WTC11 (cell line): ENCODE measurements around the gene TEX14. TPM values are rescaled to one million over a fixed set of nuclear protein-coding genes. Genes with fewer than 3 reads are reported as not detected.

Experiments used
- ATAC-seq: fragments of 200-7000 bp; cut with Tn5 transposase; 2 replicates; pipeline ENCODE4 v1.10.0; 2021; ENCODE audit warnings: mild to moderate bottlenecking, moderate library complexity
- CTCF ChIA-PET: fragments of 300-600 bp; sonication (Branson Sonifier 250); formaldehyde crosslinking; loops from one replicate; lab custom pipeline; 2021; ENCODE audit warnings: antibody characterized with exemption; lab: Charles Lee
- POLR2A ChIA-PET: fragments of 350-600 bp; sonication (Branson Sonifier 250); formaldehyde crosslinking; loops from one replicate; lab custom pipeline; 2021; ENCODE audit warnings: antibody characterized with exemption; lab: Charles Lee
- DNase-seq: peaks from one replicate; pipeline ENCODE4 v3.0.0; 2021; ENCODE audit warnings: low spot score
- H3K27ac Mint-ChIP-seq: 2 replicates; pipeline ENCODE4 v1.8.0; 2021; ENCODE audit warnings: mixed read lengths
- H3K27me3 Mint-ChIP-seq: 2 replicates; pipeline ENCODE4 v1.8.0; 2021; ENCODE audit warnings: low read depth, mild to moderate bottlenecking, moderate library complexity, mixed read lengths
- H3K36me3 Mint-ChIP-seq: 2 replicates; pipeline ENCODE4 v1.8.0; 2021; ENCODE audit warnings: mixed read lengths
- H3K4me1 Mint-ChIP-seq: 2 replicates; pipeline ENCODE4 v1.8.0; 2022; ENCODE audit warnings: mixed read lengths
- H3K4me3 Mint-ChIP-seq: 2 replicates; pipeline ENCODE4 v1.8.0; 2021; ENCODE audit warnings: mild to moderate bottlenecking, moderate library complexity, mixed read lengths
- H3K9me3 Mint-ChIP-seq: 2 replicates; pipeline ENCODE4 v1.8.0; 2021; ENCODE audit warnings: mixed read lengths
- CREB1 ChIP-seq: sonication (generic); formaldehyde crosslinking; IDR thresholded peaks from 2 replicates; pipeline ENCODE4 v1.8.0; 2023; ENCODE audit warnings: mild to moderate bottlenecking, missing genetic modification reagents
- FOXK1 ChIP-seq: sonication (generic); formaldehyde crosslinking; IDR thresholded peaks from 2 replicates; pipeline ENCODE4 v1.8.0; 2022; ENCODE audit warnings: mild to moderate bottlenecking, moderate library complexity, missing genetic modification reagents
- GTF2I ChIP-seq: fragments of 250-450 bp; sonication (Bioruptor Pico); conservative IDR thresholded peaks from 2 replicates; pipeline ENCODE4 v1.4.0; 2021; ENCODE audit warnings: mild to moderate bottlenecking
- JAZF1 ChIP-seq: fragments of 250-450 bp; sonication (Bioruptor Pico); IDR thresholded peaks from 2 replicates; pipeline ENCODE4 v1.9.0; 2021; ENCODE audit warnings: moderate library complexity, mild to moderate bottlenecking, inconsistent platforms
- MLX ChIP-seq: sonication (generic); formaldehyde crosslinking; IDR thresholded peaks from 2 replicates; pipeline ENCODE4 v1.8.1; 2023; ENCODE audit warnings: mild to moderate bottlenecking, missing genetic modification reagents, moderate library complexity
- NFE2L1 ChIP-seq: sonication (generic); formaldehyde crosslinking; IDR thresholded peaks from 2 replicates; pipeline ENCODE4 v1.8.1; 2023; ENCODE audit warnings: missing genetic modification reagents
- OVOL2 ChIP-seq: fragments of 250-450 bp; sonication (Bioruptor Pico); IDR thresholded peaks from 2 replicates; pipeline ENCODE4 v1.9.0; 2021; ENCODE audit warnings: mild to moderate bottlenecking, borderline replicate concordance
- PRDM15 ChIP-seq: sonication (generic); formaldehyde crosslinking; IDR thresholded peaks from 2 replicates; pipeline ENCODE4 v1.8.0; 2022; ENCODE audit warnings: missing genetic modification reagents
- PREB ChIP-seq: sonication (generic); formaldehyde crosslinking; IDR thresholded peaks from 2 replicates; pipeline ENCODE4 v1.8.1; 2022; ENCODE audit warnings: mild to moderate bottlenecking, missing genetic modification reagents, moderate library complexity, borderline replicate concordance
- PRRX2 ChIP-seq: fragments of 250-450 bp; sonication (Bioruptor Pico); IDR thresholded peaks from 2 replicates; pipeline ENCODE4 v1.8.0; 2021; ENCODE audit warnings: mild to moderate bottlenecking
- ZNF121 ChIP-seq: sonication (generic); formaldehyde crosslinking; IDR thresholded peaks from 2 replicates; pipeline ENCODE4 v1.8.0; 2023; ENCODE audit warnings: missing genetic modification reagents
- ZNF219 ChIP-seq: sonication (generic); formaldehyde crosslinking; IDR thresholded peaks from 2 replicates; pipeline ENCODE4 v1.8.0; 2023; ENCODE audit warnings: missing genetic modification reagents, mild to moderate bottlenecking, borderline replicate concordance
- ZNF281 ChIP-seq: sonication (generic); formaldehyde crosslinking; IDR thresholded peaks from 2 replicates; pipeline ENCODE4 v1.8.0; 2023; ENCODE audit warnings: mild to moderate bottlenecking, missing genetic modification reagents
- ZNF416 ChIP-seq: fragments of 250-450 bp; sonication (Bioruptor Pico); IDR thresholded peaks from 2 replicates; pipeline ENCODE4 v1.9.0; 2021; ENCODE audit warnings: mild to moderate bottlenecking, inconsistent platforms
- ZNF423 ChIP-seq: fragments of 250-450 bp; sonication (Bioruptor Pico); IDR thresholded peaks from 2 replicates; pipeline ENCODE4 v2.1.2; 2022; ENCODE audit warnings: mild to moderate bottlenecking, moderate library complexity
- total RNA-seq: library from RNA; stranded (reverse); gene quantifications from 3 replicates; pipeline ENCODE4 v1.2.3, GENCODE V29; 2021

The TEX14 gene
- total RNA-seq, 1 experiment from 2014 or later, result 1.4 TPM

- H3K4me3 Mint-ChIP-seq, result no peak overlapping the region
- peaks cover 5% of the 10 kb centered on the region for H3K27me3 Mint-ChIP-seq
- POLR2A ChIA-PET, result no interaction called here
- H3K4me1 Mint-ChIP-seq, result peaks cover 28% of the 10 kb centered on the region
- H3K36me3 Mint-ChIP-seq, result no peaks in the 10 kb centered on the region
- no peaks in the 10 kb centered on the region for H3K9me3 Mint-ChIP-seq
- CTCF ChIA-PET, result no interaction called here
- DNase-seq, result no peak
- TF ChIP-seq PREB (CRISPR knock-in tag) (no peak), ZNF423 (CRISPR knock-in tag) (no peak), JAZF1 (CRISPR knock-in tag) (no peak), OVOL2 (no peak), GTF2I (no peak), ZNF416 (no peak), ZNF281 (CRISPR knock-in tag) (no peak), FOXK1 (CRISPR knock-in tag) (no peak), CREB1 (no peak), MLX (CRISPR knock-in tag) (no peak), PRRX2 (no peak), ZNF121 (CRISPR knock-in tag) (no peak), NFE2L1 (CRISPR knock-in tag) (no peak), PRDM15 (CRISPR knock-in tag) (no peak), ZNF219 (CRISPR knock-in tag) (no peak)
- no peak overlapping the region; the same call in 1 of the 2 replicates for H3K27ac Mint-ChIP-seq
- ATAC-seq, result peak; percentile 18
Measured at GRCh38 chr17:58525239-58525638, 166.6 kb downstream of the TEX14 start.

GRCh38 chr17:58521680-58522079 lies 170.2 kb downstream of the TEX14 start:
- Mint-ChIP-seq H3K4me3 (no peak overlapping the region), H3K9me3 (no peaks in the 10 kb centered on the region), H3K4me1 (peaks cover 18% of the 10 kb centered on the region), H3K27me3 (no peaks in the 10 kb centered on the region; the same call in 1 of the 2 replicates), H3K36me3 (no peaks in the 10 kb centered on the region), H3K27ac (no peak overlapping the region)
- POLR2A ChIA-PET, result no interaction called here
- ATAC-seq (no peak), DNase-seq (no peak)
- no peak for TF ChIP-seq CREB1
- CTCF ChIA-PET, result interaction anchor here (0.6 to 1.5 kb wide), 3 partner anchors 10 to 827 kb away, joined by 3 to 4 read pairs (median 3); no protein-coding TSS in a partner anchor
